HepG2 (cell line): Measurements from ENCODE around the gene ATP5MK. TPM values are rescaled to one million over a fixed set of nuclear protein-coding genes. Genes with fewer than 3 reads are reported as not detected.

ENCODE experiments used
- AGO2 ChIP-seq: fragments of 200-400 bp; formaldehyde crosslinking; optimal IDR thresholded peaks from 2 replicates; pipeline ENCODE3; 2017; ENCODE audit warnings: mild to moderate bottlenecking, low read depth, low read length, moderate library complexity
- CEBPG ChIP-seq: IDR thresholded peaks from 2 replicates; pipeline ENCODE4 v1.6.1; 2016
- DNMT1 ChIP-seq: sonication (generic); formaldehyde crosslinking; IDR thresholded peaks from 2 replicates; pipeline ENCODE4 v1.5.1; 2020; ENCODE audit warnings: mild to moderate bottlenecking, missing genetic modification reagents
- HDAC2 ChIP-seq: sonication (generic); formaldehyde crosslinking; IDR thresholded peaks from 2 replicates; pipeline ENCODE4 v1.4.0; 2020; ENCODE audit warnings: missing genetic modification reagents
- HMG20A ChIP-seq: IDR thresholded peaks from 2 replicates; pipeline ENCODE4 v1.6.1; 2016; ENCODE audit warnings: borderline replicate concordance
- MAF1 ChIP-seq: sonication (generic); formaldehyde crosslinking; IDR thresholded peaks from 2 replicates; pipeline ENCODE4 v1.5.0; 2020; ENCODE audit warnings: missing genetic modification reagents, borderline replicate concordance
- MAZ ChIP-seq, 2 experiments: sonication (generic) in 1 of 2; formaldehyde crosslinking in 1 of 2; IDR thresholded peaks; 2 replicates each; pipeline versions ENCODE4 v1.5.0 to v1.6.1; 2012 to 2020; ENCODE audit warnings: low read depth in 2 of 2, mild to moderate bottlenecking in 2 of 2, borderline replicate concordance in 1 of 2, improper control_type of control experiment in 1 of 2, low read length in 1 of 2, missing genetic modification reagents in 1 of 2, moderate library complexity in 1 of 2
- NBN ChIP-seq: fragments of 450-650 bp; conservative IDR thresholded peaks from 2 replicates; pipeline ENCODE4 v1.6.1; 2017
- PHF20 ChIP-seq: sonication (generic); formaldehyde crosslinking; IDR thresholded peaks from 2 replicates; pipeline ENCODE4 v1.5.0; 2020; ENCODE audit warnings: mild to moderate bottlenecking, missing genetic modification reagents
- ZNF230 ChIP-seq: sonication (generic); formaldehyde crosslinking; IDR thresholded peaks from 2 replicates; pipeline ENCODE4 v1.4.0; 2020; ENCODE audit warnings: mild to moderate bottlenecking, missing genetic modification reagents
- ZNF460 ChIP-seq: sonication (generic); formaldehyde crosslinking; IDR thresholded peaks from 2 replicates; pipeline ENCODE4 v1.5.1; 2020; ENCODE audit warnings: missing genetic modification reagents, mild to moderate bottlenecking, borderline replicate concordance
- ZNF546 ChIP-seq: sonication (generic); formaldehyde crosslinking; conservative IDR thresholded peaks from 2 replicates; pipeline ENCODE4 v1.8.1; 2023; ENCODE audit warnings: mild to moderate bottlenecking, missing genetic modification reagents
- ZNF615 ChIP-seq: sonication (generic); formaldehyde crosslinking; IDR thresholded peaks from 2 replicates; pipeline ENCODE4 v1.5.0; 2020; ENCODE audit warnings: mild to moderate bottlenecking, missing genetic modification reagents, borderline replicate concordance
- polyA plus RNA-seq, 8 experiments: library from polyadenylated mRNA; depleted of rRNA in 3 of 8; stranded (reverse) in 7 of 8; unstranded in 1 of 8; fragments of >200 nt; fragmentation: Illumina TruSeq in 4 of 8; extraction: Trizol in 4 of 8; gene quantifications; 2 replicates each; pipeline versions ENCODE4 v1.2.1 to v1.2.3, GENCODE V29; 2011 to 2016; ENCODE audit warnings: low read depth in 4 of 8, missing spikeins in 1 of 8, mixed read lengths in 1 of 8; ENCODE audit not compliant: insufficient read depth in 1 of 8
- total RNA-seq, 5 experiments: library from RNA; depleted of rRNA; stranded (reverse); fragments of >200 nt; fragmentation: Illumina TruSeq; extraction: Trizol; gene quantifications; 2 replicates each; pipeline ENCODE4 v1.2.3, GENCODE V29; 2016; ENCODE audit warnings: low read depth in 1 of 5
- TF ChIP-seq, protein P1 (sequence below): sonication (generic); formaldehyde crosslinking; IDR thresholded peaks from 2 replicates; pipeline ENCODE4 v1.4.0; 2020; ENCODE audit warnings: missing genetic modification reagents
- TF ChIP-seq, protein P2 (sequence below), 2 experiments: sonication (generic) in 1 of 2; formaldehyde crosslinking in 1 of 2; IDR thresholded peaks; 2 replicates each; pipeline versions ENCODE4 v1.6.1 to v1.9.0; 2014 to 2022; ENCODE audit warnings: antibody characterized with exemption in 1 of 2, borderline replicate concordance in 1 of 2, inconsistent platforms in 1 of 2, low read depth in 1 of 2, missing genetic modification reagents in 1 of 2

ATP5MK gene
- total and polyA plus RNA-seq, 2 of the 13 experiments (the other 11 are each of a cell fraction or from before 2014, with no cell fraction given), result 312 to 517 TPM

DNA sequence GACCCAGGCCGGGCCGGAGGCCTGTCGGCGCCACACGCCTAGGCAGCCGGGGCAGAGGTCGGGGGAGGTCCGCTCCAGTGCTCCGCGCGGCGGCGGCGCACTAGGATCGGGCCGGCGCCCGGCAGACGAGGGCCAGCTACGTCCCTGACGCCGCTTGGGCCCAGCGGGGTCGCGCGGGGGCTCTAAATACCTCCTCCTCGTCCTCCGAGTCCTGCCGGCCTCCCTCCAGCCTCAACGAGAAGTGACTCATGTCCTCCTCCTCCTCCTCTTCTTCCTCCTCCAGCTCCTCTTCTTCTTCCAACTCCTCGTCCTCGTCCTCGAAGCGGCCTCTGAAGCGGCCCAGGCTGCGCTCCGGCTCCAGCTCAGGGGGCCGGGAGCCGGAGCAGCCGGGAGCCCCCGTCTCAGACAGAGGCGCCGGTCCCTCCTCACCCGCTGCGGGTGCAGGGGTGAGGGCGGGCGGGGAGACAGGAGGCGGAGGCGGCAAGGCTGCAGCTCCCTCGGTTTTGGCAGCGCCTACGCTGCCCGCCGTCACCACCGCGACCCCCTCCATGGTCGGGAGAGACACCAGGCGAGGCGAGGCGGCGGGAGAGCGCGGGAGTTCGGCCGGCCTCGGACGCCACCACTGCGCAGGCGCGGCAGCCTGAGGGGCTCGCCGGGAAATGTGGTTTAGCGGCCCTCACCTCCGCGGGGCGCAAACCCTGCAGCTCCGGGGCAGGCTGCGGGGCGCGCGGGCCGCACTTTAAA is 45.6 kb downstream of the ATP5MK start, which contains the start of gene PCGF6 (continued):
- TF ChIP-seq ZNF230, result 0 out of 2 replicates have a peak, but pooled peaks have one; percentile 32
- TF ChIP-seq HMG20A (CRISPR knock-in tag), result no peak
- TF ChIP-seq NBN, result no peak
- TF ChIP-seq ZNF460 (CRISPR knock-in tag), result no peak
- TF ChIP-seq PHF20, result peak; percentile 44; the same call in 1 of the 2 replicates
- TF ChIP-seq MAZ (IDR thresholded peaks at IDR 0.05; ENCODE audit: borderline replicate concordance, low read depth, low read length), result no peak
- TF ChIP-seq MAZ (CRISPR knock-in tag; IDR thresholded peaks at IDR 0.05; ENCODE audit: low read depth), result peak; percentile 61
- no peak for TF ChIP-seq DNMT1 (CRISPR knock-in tag)
- TF ChIP-seq CEBPG (CRISPR knock-in tag), result no peak
- TF ChIP-seq, protein P1, sequence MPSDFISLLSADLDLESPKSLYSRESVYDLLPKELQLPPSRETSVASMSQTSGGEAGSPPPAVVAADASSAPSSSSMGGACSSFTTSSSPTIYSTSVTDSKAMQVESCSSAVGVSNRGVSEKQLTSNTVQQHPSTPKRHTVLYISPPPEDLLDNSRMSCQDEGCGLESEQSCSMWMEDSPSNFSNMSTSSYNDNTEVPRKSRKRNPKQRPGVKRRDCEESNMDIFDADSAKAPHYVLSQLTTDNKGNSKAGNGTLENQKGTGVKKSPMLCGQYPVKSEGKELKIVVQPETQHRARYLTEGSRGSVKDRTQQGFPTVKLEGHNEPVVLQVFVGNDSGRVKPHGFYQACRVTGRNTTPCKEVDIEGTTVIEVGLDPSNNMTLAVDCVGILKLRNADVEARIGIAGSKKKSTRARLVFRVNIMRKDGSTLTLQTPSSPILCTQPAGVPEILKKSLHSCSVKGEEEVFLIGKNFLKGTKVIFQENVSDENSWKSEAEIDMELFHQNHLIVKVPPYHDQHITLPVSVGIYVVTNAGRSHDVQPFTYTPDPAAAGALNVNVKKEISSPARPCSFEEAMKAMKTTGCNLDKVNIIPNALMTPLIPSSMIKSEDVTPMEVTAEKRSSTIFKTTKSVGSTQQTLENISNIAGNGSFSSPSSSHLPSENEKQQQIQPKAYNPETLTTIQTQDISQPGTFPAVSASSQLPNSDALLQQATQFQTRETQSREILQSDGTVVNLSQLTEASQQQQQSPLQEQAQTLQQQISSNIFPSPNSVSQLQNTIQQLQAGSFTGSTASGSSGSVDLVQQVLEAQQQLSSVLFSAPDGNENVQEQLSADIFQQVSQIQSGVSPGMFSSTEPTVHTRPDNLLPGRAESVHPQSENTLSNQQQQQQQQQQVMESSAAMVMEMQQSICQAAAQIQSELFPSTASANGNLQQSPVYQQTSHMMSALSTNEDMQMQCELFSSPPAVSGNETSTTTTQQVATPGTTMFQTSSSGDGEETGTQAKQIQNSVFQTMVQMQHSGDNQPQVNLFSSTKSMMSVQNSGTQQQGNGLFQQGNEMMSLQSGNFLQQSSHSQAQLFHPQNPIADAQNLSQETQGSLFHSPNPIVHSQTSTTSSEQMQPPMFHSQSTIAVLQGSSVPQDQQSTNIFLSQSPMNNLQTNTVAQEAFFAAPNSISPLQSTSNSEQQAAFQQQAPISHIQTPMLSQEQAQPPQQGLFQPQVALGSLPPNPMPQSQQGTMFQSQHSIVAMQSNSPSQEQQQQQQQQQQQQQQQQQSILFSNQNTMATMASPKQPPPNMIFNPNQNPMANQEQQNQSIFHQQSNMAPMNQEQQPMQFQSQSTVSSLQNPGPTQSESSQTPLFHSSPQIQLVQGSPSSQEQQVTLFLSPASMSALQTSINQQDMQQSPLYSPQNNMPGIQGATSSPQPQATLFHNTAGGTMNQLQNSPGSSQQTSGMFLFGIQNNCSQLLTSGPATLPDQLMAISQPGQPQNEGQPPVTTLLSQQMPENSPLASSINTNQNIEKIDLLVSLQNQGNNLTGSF, result peak; percentile 77; the same call in 1 of the 2 replicates
- TF ChIP-seq, protein P2, sequence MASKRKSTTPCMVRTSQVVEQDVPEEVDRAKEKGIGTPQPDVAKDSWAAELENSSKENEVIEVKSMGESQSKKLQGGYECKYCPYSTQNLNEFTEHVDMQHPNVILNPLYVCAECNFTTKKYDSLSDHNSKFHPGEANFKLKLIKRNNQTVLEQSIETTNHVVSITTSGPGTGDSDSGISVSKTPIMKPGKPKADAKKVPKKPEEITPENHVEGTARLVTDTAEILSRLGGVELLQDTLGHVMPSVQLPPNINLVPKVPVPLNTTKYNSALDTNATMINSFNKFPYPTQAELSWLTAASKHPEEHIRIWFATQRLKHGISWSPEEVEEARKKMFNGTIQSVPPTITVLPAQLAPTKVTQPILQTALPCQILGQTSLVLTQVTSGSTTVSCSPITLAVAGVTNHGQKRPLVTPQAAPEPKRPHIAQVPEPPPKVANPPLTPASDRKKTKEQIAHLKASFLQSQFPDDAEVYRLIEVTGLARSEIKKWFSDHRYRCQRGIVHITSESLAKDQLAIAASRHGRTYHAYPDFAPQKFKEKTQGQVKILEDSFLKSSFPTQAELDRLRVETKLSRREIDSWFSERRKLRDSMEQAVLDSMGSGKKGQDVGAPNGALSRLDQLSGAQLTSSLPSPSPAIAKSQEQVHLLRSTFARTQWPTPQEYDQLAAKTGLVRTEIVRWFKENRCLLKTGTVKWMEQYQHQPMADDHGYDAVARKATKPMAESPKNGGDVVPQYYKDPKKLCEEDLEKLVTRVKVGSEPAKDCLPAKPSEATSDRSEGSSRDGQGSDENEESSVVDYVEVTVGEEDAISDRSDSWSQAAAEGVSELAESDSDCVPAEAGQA (IDR thresholded peaks at IDR 0.05; ENCODE audit: low read depth), result no peak; the same call in 1 of the 2 replicates
- TF ChIP-seq, protein P2 (CRISPR knock-in tag; IDR thresholded peaks at IDR 0.05; ENCODE audit: borderline replicate concordance), result no peak
- TF ChIP-seq HDAC2 (CRISPR knock-in tag), result 0 out of 2 replicates have a peak, but pooled peaks have one; percentile 14
- no peak for TF ChIP-seq ZNF615 (CRISPR knock-in tag)
- peak; percentile 53 for TF ChIP-seq AGO2
- TF ChIP-seq ZNF546, result peak; percentile 43; the same call in 1 of the 2 replicates
- no peak for TF ChIP-seq MAF1 (CRISPR knock-in tag)
